ENCODE results near the gene WNT8B. TPM values are rescaled to one million over a fixed set of nuclear protein-coding genes. Genes with fewer than 3 reads are reported as not detected.
A peak's percentile ranks its signal among the peaks of the same experiment; 100 is the strongest.

Gene WNT8B
- polyA plus RNA-seq, 6 donors from 2014 or later, result 0.17 TPM; not detected in 5

DNA sequence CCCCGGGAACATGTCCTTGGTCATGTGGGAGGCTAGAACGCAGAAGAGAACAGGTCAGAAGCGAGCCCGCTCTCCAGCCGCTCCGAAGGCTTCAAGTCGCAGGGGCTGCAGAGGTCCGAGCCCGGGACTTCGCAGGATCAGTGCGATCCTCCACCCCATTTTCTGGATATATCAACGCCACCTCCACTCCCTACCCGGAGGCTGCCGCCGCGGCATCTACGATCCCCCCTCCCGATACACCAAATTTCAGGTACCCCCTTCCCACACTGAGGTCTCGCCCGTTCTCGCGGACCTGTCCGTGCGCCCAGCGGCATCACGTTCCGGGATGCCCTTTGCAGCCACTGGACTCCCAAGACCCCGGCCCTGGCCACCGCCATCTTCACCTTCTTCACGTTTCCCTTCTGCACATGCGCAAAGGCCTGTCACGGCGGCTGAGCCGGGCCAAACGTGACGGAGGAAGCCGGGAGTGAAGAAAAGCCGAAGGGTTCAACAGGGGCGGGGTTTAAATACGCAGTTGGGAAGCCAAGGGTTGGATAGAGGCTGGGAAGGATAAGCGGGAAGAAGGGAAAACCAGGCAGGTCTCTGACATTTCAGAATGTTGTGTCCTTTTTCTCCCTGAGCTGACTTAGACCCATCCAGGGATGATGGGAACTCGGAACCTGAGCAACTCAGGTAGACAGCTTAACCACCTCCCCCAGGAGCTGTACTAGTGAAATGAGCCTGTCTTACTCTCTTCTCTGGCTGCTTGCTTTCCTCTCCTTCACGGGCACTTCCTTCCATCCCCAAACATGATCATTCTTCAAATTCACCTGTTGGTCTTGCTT lies 66.9 kb downstream of the WNT8B start, which contains the start of gene NDUFB8:
TSS of gene NDUFB8 (minus strand) at position 397 of the 824 bp plus-strand sequence. CDS start at position 377, 20 bp downstream.
- Mint-ChIP-seq H3K36me3 (peaks cover 9 to 14% of the 10 kb centered on the region in 2 donors), H3K27ac (peak within 1 kb of the TSS; percentile 94 to 99 (median 98)), H3K4me3 (peak within 1 kb of the TSS; percentile 95 to 100 (median 100)), H3K27me3 (no peaks in the 10 kb centered on the region), H3K9me3 (no peaks in the 10 kb centered on the region), H3K4me1 (peaks cover 17 to 45% (median 30%) of the 10 kb centered on the region in 3 donors)
- peak; percentile 77 for DNase-seq
- peak; percentile 86 to 89 for ATAC-seq (ENCODE audit: low read depth in 2 of 2)

- Mint-ChIP-seq H3K27me3 (no peaks in the 10 kb centered on the region), H3K36me3 (peaks cover 0 to 9% of the 10 kb centered on the region in 2 donors), H3K4me3 (peak overlapping the region in 1 of 8 donors; percentile 71), H3K9me3 (no peaks in the 10 kb centered on the region), H3K27ac (no peak overlapping the region), H3K4me1 (peaks cover 14 to 40% (median 30%) of the 10 kb centered on the region in 3 donors)
- ATAC-seq (ENCODE audit: low read depth in 2 of 2) (no peak), DNase-seq (no peak)
Observed at GRCh38 chr10:100531761-100532160, 69.0 kb downstream of the WNT8B start.

Other genes starting within 250 kb of the WNT8B start
- 10 to 100 TPM in 4 of 6 donors, 1 to 10 TPM in 2; 7.5 to 15.5 (median 12.4) TPM for gene CHUK, start 233.4 kb upstream of the WNT8B start, polyA plus RNA-seq (ENCODE audit: low read depth in 6 of 6)
- 10 to 100 TPM; 23.8 to 40.6 (median 28.9) TPM for gene CWF19L1, start 195.4 kb upstream of the WNT8B start, polyA plus RNA-seq (ENCODE audit: low read depth in 6 of 6)
- 100 to 1,000 TPM; 254 to 374 (median 297) TPM for gene BLOC1S2, start 176.3 kb upstream of the WNT8B start, polyA plus RNA-seq (ENCODE audit: low read depth in 6 of 6)
- gene PKD2L1, start 132.8 kb upstream of the WNT8B start, polyA plus RNA-seq (ENCODE audit: low read depth in 6 of 6), result 1 to 10 TPM in 1 of 6 donors, under 1 TPM in 2, not detected in 3; 0.25 to 1.1 (median 0.93) TPM
- gene SCD, start 115.8 kb upstream of the WNT8B start, polyA plus RNA-seq (ENCODE audit: low read depth in 6 of 6), result 1 to 10 TPM; 1.7 to 8.3 (median 4.2) TPM
- gene SEC31B, start 56.9 kb downstream of the WNT8B start, polyA plus RNA-seq (ENCODE audit: low read depth in 6 of 6), result 1 to 10 TPM in 2 of 6 donors, under 1 TPM in 3, not detected in 1; 0.55 to 1.6 (median 0.83) TPM
- gene NDUFB8, start 66.9 kb downstream of the WNT8B start, polyA plus RNA-seq (ENCODE audit: low read depth in 6 of 6), result 100 to 1,000 TPM; 403 to 762 (median 428) TPM
- gene HIF1AN, start 72.9 kb downstream of the WNT8B start, polyA plus RNA-seq (ENCODE audit: low read depth in 6 of 6), result 10 to 100 TPM; 23.2 to 36.1 (median 29.3) TPM